Measurements from ENCODE around the gene CHD8. TPM values are rescaled to one million over a fixed set of nuclear protein-coding genes. Genes with fewer than 3 reads are reported as not detected.

Gene CHD8
- total and polyA plus RNA-seq, 2 of the 13 experiments (the other 11 are each of a cell fraction or from before 2014, with no cell fraction given), result 35.1 to 79.6 TPM

DNA sequence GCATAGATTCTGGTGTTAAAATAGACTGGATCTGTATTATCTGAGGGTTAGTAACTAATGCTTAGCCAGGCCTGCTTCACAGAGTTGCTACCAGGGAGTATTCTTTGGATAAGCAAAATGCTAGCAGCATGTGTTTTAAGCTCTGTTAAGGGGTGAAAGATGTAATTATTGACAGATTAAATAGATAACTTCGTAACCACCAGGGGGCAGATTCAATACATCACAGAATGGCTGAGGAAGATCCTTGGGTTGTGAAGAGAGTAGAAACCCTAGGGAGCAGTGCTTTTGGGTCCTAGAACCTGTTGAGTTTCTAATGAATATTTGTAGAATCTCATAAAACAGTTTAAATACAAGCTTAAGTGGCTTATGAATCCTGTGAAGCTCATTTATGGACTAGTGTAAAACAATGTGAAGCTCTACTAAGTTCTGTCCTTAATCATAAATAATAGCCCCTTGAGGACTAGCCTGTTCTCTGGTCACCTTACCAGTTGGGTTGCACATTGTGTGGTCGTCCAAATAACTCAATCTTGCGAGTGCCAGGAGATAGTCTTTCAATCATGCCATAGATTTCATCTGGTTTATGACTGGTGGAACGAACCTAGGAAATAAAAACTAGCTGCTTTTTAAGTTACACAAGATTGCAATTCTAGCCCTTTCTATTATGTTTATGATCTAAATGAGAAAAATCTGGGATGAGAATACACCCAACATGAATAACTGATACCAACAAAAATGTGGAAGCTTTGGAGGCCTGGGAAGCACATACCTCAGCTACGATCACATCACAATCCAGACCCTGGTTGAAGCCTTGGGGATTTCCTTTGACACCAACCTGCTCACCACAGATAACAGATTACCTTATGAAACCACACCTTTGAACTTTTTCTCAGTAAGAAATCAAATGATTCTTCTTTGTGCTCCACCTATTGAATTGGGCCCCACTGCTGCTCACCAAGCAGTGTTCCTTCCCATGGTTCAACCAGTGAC, 42.9 kb upstream of the CHD8 start (continued):
- TF ChIP-seq, protein P1, sequence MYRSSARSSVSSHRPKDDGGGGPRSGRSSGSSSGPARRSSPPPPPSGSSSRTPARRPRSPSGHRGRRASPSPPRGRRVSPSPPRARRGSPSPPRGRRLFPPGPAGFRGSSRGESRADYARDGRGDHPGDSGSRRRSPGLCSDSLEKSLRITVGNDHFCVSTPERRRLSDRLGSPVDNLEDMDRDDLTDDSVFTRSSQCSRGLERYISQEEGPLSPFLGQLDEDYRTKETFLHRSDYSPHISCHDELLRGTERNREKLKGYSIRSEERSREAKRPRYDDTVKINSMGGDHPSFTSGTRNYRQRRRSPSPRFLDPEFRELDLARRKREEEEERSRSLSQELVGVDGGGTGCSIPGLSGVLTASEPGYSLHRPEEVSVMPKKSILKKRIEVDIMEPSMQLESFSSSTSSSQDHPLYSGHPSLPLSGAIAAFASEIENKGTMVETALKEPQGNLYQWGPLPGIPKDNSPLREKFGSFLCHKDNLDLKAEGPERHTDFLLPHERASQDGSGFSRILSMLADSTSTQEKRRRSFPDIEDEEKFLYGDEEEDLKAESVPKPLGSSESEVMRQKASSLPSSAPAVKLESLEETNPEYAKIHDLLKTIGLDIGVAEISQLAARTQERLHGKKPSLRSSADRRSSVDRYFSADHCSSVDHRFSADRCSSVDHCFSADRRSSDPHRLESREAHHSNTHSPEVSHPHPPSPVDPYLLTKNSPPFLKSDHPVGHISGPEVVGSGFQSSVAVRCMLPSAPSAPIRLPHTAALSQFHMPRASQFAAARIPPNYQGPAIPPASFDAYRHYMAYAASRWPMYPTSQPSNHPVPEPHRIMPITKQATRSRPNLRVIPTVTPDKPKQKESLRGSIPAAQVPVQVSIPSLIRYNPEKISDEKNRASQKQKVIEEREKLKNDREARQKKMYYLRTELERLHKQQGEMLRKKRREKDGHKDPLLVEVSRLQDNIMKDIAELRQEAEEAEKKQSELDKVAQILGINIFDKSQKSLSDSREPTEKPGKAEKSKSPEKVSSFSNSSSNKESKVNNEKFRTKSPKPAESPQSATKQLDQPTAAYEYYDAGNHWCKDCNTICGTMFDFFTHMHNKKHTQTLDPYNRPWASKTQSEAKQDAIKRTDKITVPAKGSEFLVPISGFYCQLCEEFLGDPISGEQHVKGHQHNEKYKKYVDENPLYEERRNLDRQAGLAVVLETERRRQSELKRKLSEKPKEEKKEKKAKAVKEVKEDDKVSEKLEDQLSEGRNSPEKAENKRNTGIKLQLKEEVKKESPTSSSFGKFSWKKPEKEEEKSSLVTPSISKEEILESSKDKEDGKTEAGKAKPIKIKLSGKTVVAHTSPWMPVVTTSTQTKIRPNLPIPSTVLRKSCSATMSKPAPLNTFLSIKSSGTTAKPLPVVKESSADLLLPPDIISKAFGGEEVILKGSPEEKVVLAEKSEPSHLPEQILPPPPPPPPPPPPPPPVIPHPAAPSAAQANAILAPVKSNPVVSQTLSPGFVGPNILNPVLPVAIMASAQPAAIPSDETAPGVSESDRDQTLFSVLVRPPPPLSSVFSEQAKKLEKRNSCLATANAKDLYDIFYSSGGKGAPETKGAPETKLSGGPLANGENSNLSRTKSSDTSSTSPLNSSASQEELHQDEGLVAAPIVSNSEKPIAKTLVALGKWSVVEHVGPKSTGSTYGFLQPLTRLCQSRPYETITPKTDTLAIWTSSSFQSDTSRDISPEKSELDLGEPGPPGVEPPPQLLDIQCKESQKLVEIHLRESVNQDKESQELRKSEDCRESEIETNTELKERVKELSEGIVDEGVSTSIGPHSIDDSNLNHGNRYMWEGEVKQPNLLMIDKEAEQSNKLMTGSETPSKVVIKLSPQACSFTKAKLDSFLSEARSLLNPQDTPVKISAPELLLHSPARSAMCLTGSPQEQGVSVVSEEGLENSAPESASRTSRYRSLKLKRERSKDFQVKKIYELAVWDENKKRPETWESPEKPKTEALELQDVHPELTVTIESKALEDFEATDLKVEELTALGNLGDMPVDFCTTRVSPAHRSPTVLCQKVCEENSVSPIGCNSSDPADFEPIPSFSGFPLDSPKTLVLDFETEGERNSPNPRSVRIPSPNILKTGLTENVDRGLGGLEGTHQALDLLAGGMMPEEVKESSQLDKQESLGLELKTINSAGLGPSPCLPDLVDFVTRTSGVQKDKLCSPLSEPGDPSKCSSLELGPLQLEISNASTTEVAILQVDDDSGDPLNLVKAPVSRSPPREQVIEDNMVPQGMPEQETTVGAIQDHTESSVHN (CRISPR knock-in tag; IDR thresholded peaks at IDR 0.05), result no peak
- TF ChIP-seq, protein P2, sequence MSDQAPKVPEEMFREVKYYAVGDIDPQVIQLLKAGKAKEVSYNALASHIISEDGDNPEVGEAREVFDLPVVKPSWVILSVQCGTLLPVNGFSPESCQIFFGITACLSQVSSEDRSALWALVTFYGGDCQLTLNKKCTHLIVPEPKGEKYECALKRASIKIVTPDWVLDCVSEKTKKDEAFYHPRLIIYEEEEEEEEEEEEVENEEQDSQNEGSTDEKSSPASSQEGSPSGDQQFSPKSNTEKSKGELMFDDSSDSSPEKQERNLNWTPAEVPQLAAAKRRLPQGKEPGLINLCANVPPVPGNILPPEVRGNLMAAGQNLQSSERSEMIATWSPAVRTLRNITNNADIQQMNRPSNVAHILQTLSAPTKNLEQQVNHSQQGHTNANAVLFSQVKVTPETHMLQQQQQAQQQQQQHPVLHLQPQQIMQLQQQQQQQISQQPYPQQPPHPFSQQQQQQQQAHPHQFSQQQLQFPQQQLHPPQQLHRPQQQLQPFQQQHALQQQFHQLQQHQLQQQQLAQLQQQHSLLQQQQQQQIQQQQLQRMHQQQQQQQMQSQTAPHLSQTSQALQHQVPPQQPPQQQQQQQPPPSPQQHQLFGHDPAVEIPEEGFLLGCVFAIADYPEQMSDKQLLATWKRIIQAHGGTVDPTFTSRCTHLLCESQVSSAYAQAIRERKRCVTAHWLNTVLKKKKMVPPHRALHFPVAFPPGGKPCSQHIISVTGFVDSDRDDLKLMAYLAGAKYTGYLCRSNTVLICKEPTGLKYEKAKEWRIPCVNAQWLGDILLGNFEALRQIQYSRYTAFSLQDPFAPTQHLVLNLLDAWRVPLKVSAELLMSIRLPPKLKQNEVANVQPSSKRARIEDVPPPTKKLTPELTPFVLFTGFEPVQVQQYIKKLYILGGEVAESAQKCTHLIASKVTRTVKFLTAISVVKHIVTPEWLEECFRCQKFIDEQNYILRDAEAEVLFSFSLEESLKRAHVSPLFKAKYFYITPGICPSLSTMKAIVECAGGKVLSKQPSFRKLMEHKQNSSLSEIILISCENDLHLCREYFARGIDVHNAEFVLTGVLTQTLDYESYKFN (CRISPR knock-in tag; conservative IDR thresholded peaks at IDR 0.05), result 0 out of 2 replicates have a peak, but pooled peaks have one; percentile 7
- TF ChIP-seq IRF2 (CRISPR knock-in tag; IDR thresholded peaks at IDR 0.05) (no peak), ZNF354B (CRISPR knock-in tag; IDR thresholded peaks at IDR 0.05) (no peak), ZNF883 (CRISPR knock-in tag; IDR thresholded peaks at IDR 0.05; ENCODE audit: not compliant biosample characterization) (no peak), TP53 (CRISPR knock-in tag; conservative IDR thresholded peaks at IDR 0.05) (no peak), MIER3 (CRISPR knock-in tag; IDR thresholded peaks at IDR 0.05; ENCODE audit: borderline replicate concordance) (no peak), KLF11 (CRISPR knock-in tag; IDR thresholded peaks at IDR 0.05) (no peak), ZNF121 (CRISPR knock-in tag; IDR thresholded peaks at IDR 0.05) (no peak), CREB1 (IDR thresholded peaks at IDR 0.05) (no peak), CREB1 (CRISPR knock-in tag; IDR thresholded peaks at IDR 0.05) (no peak; the same call in 1 of the 2 replicates), TARDBP (CRISPR knock-in tag; IDR thresholded peaks at IDR 0.05) (no peak)
- TF ChIP-seq, protein P3, sequence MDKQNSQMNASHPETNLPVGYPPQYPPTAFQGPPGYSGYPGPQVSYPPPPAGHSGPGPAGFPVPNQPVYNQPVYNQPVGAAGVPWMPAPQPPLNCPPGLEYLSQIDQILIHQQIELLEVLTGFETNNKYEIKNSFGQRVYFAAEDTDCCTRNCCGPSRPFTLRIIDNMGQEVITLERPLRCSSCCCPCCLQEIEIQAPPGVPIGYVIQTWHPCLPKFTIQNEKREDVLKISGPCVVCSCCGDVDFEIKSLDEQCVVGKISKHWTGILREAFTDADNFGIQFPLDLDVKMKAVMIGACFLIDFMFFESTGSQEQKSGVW (CRISPR knock-in tag; IDR thresholded peaks at IDR 0.05; ENCODE audit: borderline replicate concordance), result no peak
- TF ChIP-seq, protein P4, sequence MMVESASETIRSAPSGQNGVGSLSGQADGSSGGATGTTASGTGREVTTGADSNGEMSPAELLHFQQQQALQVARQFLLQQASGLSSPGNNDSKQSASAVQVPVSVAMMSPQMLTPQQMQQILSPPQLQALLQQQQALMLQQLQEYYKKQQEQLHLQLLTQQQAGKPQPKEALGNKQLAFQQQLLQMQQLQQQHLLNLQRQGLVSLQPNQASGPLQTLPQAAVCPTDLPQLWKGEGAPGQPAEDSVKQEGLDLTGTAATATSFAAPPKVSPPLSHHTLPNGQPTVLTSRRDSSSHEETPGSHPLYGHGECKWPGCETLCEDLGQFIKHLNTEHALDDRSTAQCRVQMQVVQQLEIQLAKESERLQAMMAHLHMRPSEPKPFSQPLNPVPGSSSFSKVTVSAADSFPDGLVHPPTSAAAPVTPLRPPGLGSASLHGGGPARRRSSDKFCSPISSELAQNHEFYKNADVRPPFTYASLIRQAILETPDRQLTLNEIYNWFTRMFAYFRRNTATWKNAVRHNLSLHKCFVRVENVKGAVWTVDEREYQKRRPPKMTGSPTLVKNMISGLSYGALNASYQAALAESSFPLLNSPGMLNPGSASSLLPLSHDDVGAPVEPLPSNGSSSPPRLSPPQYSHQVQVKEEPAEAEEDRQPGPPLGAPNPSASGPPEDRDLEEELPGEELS (CRISPR knock-in tag; IDR thresholded peaks at IDR 0.05), result 0 out of 2 replicates have a peak, but pooled peaks have one; percentile 8
